NT2/D1 (cell line): ENCODE data around the gene DSTYK.

ENCODE experiments used
- SUZ12 ChIP-seq: IDR thresholded peaks from 2 replicates; pipeline ENCODE4 v1.6.1; 2011; ENCODE audit not compliant: insufficient read length, insufficient read depth; ENCODE audit errors: extremely low read depth
- YY1 ChIP-seq: IDR thresholded peaks from 2 replicates; pipeline ENCODE4 v1.6.1; 2011; ENCODE audit not compliant: insufficient read length, insufficient read depth
- ZNF274 ChIP-seq: IDR thresholded peaks from 2 replicates; pipeline ENCODE4 v1.6.1; 2011; ENCODE audit warnings: mild to moderate bottlenecking, low read depth, low read length

GRCh38 chr1:205128050-205128449 lies 83.5 kb downstream of the DSTYK start:
- TF ChIP-seq YY1 (no peak), ZNF274 (no peak), SUZ12 (no peak)
